Activated CD4-positive, CD25-positive, alpha-beta regulatory T cell treated with anti-CD3 and anti-CD28 coated beads, Interleukin-2, amount 50 U/mL, for 16 hours (primary cell): ENCODE data around the gene CD9.
"Not testable (repeated sequence)": the region's sequence is repeated elsewhere in the genome, so short reads cannot be mapped to it uniquely, and the experiment has no call there.

Experiments
- DNase-seq: peaks from one replicate; pipeline ENCODE4 v3.0.0-alpha.2; 2020; ENCODE audit warnings: low read depth, low spot score

Gene CD9

DNA sequence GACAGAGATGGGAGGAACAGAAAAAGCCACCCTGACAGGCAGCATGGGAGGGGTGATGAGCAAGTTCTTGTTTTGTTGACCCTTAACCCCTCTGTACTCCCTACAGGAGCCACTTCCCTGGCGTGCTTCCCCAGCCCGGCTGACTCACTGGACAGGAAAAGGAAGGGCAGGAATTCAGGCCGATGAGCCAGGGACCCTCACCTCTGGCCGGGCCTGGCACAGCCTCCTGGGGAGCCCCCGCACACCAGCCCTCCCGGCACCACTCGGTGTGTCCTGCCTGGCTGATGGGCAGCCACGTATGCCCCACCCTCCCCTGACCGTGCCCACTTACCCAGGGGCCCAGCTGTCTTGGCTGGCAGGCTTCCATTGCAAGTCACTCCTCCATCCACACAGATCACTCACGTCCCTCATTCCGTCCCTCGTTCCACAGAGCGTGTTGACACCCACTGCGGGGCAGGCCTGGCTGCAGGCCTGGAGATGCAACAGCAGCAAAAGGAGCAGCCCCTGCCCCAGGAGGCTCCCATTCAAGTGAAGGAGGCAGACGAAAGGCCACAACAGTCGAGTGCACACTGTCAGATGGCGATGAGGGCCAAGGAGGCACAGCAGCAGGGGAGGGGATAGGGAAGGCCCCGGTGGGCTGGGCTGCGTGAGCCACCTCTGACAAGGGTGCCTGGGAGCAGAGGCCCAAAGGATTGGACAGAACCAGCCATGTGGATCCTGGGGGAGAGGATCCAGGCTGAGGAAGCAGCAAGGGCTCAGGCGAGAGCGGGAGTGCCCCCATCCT is 19.7 kb upstream of the CD9 start:
- no peak for DNase-seq

GRCh38 chr12:6181166-6181565 is 19.0 kb upstream of the CD9 start:
- DNase-seq: no peak

- no peak for DNase-seq
Measured at GRCh38 chr12:6181583-6182278, 18.5 kb upstream of the CD9 start.

DNA sequence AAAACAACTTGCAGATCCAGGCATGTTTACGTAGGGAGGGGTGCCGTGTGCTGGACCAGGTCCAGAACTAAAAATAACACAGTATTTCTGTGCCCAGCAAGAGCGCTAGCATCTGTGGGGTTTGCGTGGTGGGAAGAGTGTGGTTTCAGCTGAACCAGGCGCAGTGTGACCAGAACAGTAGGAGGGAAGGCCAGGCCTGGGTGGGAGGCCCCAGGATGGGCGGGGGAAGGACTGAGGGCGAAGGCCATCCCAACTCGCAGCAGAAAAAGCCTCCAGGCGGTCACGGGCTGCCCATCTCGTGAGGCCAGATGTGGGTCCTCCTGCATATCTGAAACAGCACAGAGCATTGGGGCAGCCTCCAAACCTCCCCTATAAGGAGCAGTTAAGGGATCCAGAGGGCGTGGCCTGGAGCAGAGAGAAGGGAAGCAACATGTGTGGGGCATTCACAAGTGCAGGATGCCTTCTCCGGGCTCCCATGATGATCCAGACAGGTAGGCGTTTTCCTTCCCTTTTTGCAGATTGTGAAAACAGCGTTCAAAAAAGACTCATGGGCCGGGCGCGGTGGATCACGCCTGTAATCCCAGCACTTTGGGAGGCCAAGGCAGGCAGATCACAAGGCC is 17.8 kb upstream of the CD9 start:
- no peak for DNase-seq

DNA sequence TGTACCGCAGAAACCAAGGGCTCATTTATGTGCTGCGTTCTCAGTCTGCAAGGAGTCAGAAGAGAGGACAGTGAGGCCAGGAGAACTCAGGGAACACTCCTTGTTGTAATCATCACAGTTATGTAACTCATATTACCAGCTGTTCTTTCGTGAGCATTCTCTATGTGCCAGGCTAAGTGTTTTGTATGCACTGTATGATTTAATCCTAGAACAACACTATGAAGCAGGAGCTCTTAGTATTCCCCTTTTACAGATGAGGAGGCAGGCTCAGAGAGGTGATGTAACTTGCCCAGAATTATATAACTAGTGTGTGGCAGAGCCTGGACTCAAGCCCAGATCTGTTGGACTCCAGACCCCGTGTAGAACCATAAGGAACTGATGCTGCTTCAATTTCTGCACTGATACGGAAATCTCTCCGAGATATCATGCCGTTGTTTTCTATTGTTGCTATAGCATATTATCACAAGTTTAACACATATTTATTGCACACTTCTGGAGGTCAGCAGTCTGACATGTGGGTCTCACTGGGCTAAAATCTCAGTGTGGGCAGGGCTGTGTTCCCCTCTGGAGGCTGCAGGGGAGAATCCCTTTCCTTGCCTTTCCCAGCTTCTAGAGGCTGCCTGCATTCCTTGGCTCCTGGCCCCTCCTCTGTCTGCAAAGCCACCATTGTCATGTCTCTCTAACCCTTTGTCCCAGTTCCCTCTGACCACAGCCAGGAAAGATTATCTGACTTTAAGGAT is 16.3 kb upstream of the CD9 start:
- no peak for DNase-seq

DNA sequence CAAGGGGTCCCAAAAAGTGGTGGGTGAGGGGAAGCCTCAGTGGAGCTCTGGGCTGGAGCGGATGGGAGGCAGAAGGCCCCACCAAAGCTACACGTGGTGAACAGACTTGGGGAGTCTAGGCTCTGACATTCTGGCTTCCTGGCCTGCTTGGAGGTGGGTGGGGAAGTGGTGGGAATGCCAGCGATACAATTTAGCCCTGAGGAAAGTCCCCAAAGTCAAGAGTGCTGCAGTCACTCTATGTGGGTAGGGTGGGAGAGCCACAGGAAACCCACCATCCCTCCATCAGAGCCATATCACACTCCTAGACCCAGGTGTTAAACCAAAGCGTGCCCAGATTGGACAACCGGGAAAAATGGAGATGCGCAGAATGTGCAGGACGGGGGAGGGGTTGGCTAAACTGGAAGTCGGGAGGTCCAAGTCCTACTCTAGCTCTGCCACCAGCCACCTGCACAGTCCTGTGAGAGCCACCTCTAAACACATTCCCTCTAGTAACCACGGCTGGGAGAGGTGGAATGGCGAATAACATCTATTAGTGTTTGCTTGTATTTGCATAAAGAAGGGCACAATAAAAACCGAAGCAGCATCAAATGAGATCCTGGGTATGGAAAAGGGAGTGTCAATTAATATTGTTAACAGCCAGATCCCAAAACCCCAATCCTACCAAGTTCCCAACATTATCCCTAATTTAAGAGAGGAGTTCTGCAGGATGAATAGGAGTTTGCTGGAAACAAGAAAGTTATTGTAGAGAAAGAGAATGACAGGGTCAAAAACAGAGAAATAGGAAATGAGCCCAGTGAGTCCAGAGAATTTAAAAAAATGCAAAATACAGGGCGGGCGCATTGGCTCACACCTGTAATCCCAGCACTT is 14.0 kb upstream of the CD9 start:
- DNase-seq: no peak

- no peak for DNase-seq
Measured at GRCh38 chr12:6187948-6188793, 12.0 kb upstream of the CD9 start.

DNA sequence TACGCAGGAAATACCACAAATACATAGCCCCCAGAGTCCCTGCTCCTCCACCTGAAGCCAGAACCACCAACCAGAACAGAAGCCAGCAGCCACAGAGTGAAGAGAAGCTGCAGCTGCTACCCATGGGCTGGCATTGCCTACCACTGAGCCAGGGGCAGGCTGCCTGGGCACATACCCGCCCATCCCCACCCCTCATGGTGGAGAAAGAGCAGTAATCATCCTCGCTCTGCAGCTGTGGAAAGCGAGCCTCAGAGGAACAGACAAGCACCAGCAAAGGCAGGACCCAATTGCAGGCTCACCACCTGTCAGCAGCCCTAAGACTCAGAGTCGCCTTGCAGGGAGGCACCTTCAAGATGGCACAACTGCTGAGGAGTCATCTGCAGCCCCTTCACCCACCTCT is 11.2 kb upstream of the CD9 start:
- no peak for DNase-seq

DNA sequence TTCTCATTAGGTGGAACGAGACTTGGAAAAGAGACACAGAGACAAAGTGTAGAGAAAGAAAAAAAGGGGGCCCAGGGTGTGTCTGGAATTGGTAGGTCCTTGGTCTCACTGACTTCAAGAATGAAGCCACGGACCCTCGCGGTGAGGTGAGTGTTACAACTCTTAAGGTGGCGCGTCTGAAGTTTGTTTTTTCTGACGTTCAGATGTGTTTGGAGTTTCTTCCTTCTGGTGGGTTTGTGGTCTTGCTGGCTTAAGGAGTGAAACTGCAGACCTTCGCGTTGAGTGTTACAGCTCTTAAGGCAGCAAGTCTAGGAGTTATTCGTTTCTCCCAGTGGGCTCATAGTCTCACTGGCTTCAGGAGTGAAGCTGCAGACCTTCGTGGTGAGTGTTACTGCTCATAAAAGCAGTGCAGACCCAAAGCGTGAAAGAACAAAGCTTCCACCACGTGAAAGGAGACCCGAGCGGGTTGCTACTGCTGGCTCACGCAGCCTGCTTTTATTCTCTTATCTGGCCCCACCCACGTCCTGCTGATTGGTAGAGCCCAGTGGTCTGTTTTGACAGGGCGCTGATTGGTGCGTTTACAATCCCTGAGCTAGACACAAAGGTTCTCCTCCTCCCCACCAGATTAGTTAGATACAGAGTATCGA is 10.1 kb upstream of the CD9 start:
- DNase-seq: not testable (repeated sequence)

- DNase-seq: not testable (repeated sequence)
Measured at GRCh38 chr12:6190767-6191530, 9.3 kb upstream of the CD9 start.

DNA sequence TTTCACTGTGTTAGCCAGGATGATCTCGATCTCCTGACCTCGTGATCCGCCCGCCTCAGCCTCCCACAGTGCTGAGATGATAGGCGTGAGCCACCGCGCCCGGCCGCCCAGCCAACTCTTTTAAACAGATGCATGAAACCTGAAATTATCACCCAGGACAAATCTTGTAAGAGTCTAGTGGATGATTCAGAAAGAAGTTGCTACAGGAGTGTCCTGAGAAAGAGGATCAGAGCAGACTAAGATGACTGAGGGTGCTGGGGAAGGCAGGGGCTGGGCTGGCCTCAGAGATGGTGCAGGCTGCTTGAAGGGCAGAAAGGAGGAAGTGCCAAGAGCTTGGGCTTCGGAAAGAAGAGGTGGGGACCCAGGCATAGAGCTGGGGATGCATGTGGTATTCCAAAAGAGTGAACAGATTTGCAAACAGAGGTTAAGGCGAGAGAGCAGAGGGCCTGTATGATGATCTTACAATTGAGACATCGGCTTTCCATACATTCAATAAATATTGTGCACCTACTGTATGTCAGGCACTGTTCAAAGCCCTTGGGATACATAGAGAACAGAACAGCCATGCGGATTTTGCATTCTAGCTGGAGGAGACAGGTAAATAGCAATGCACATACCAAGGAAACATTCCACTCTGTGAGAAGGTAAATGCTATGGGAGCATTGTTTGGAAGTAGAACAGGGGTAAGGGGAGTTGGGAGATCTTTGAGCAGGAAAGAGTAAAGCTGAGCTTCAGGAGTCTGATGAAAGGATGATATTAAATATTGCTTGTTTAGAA is 7.4 kb upstream of the CD9 start:
- DNase-seq: no peak

GRCh38 chr12:6193853-6194815 is 6.1 kb upstream of the CD9 start:
- no peak for DNase-seq

DNA sequence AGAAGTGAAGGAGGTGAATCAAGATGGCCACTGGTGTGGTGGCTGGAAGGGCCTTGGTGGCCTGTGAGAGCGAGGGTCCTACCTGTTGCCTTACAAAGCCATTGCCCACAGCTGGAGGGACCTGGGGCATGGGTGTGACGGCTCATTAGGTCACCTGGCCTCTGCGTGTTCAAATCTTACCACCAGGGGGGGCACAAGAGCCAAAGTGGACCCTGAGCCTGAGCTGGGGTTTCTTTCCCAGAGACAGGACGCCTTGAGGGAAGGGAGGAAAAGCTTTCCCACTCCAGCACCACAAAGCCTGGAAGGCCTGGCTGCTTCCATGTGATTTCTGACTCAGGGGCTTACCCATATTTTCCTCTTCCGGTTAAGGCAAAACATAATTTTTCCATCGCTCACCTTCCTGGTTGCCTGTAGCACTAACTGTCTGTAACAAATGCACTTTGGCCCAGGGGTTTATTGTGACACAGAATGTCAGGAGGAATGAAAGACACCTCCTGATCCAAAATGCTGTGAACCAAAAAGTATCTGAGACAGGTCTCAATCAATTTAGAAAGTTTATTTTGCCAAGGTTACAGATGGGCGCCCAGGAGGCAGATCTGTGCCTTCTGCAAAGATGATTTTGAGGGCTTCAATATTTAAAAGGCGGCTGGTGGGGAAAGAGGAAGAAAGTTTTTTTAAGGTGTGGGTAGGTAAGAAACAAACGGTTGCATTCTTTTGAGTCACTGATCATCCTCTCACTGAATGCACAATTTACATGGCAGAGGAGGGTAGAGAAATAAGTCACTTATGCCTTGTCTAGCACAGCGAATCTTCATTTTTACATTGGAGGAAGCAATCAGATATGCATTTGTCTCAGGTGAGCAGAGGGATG is 4.3 kb upstream of the CD9 start:
- peak; percentile 49 for DNase-seq

- DNase-seq: no peak
Measured at GRCh38 chr12:6198051-6198450, 2.1 kb upstream of the CD9 start.

DNA sequence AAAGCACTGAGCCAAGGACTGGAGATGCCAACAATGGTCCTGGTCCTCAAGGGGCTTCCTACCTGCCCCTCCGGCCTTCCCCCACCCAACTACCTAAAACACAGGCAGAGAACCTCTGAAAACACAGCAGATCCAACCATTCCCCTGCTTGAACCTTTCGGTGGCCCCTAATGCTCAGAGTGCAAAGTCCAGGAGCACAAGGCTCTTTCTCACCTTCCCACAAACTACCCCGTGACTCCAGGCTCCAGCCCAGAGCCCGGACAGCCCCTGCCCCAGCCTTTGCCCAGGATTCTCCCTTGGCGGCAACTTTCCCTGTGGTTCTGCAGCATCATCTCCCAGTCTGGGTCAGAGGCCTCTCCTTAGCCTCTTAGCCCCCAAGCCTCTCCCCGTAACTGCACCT is 1.6 kb upstream of the CD9 start:
- no peak for DNase-seq

GRCh38 chr12:6198985-6199530 is 1.1 kb upstream of the CD9 start:
- no peak for DNase-seq
